ENCODE results near the gene EEPD1. TPM values are rescaled to one million over a fixed set of nuclear protein-coding genes. Genes with fewer than 3 reads are reported as not detected.

Gene EEPD1
- total RNA-seq, 1 experiment from 2014 or later, result 5.0 TPM

DNA sequence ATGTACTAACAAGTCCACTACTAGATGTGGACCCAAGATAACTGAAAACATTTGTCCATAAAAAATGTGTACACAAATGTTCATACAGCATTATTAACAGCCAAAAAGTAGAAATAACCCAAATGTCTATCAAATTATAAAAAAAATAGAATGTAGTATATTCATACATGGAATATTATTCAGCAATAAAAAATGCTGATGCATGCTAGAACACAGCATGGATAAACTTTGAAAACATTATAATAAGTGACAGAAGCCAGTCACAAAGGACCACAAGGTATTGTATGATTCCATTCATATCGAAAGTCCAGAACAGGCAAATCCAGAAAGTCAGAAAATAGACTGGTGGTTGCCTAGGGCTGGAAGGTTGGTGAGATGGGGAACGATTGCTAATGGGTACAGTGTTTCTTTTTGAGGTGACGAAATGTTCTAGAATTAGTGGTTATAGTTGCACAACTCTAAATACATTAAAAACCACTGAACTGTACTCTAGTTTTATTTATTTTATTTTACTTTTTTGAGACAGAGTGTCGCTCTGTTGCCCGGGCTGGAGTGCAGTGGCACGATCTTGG is 193.3 kb downstream of the EEPD1 start:
- Mint-ChIP-seq H3K4me3 (no peak overlapping the region), H3K27ac (no peak overlapping the region), H3K9me3 (peaks cover 0 to 3% of the 10 kb centered on the region in 2 experiments; a peak in 2 of 5 replicates), H3K4me1 (peaks cover 6 to 10% of the 10 kb centered on the region in 2 experiments), H3K36me3 (ENCODE audit: insufficient read depth in 1 of 3, low read depth in 3 of 3) (no peaks in the 10 kb centered on the region), H3K27me3 (ENCODE audit: low read depth) (peaks cover 4% of the 10 kb centered on the region)
- no peak overlapping the region for H2BK120ac ChIP-seq (ENCODE audit: low read depth, low read length, poor library complexity, severe bottlenecking)
- H3T11ph ChIP-seq (ENCODE audit: low read length), result no peak overlapping the region
- H2AFZ ChIP-seq (ENCODE audit: low read length), result no peak overlapping the region
- H3K56ac ChIP-seq (ENCODE audit: insufficient read length, low read depth, low read length), result no peak overlapping the region
- no peak overlapping the region for H3K14ac ChIP-seq (ENCODE audit: insufficient read depth, low read length)
- H3K4me2 ChIP-seq (ENCODE audit: insufficient read depth, insufficient read length, low read length), result no peak overlapping the region
- no peak overlapping the region for H2BK20ac ChIP-seq (ENCODE audit: low read depth, low read length, poor library complexity, severe bottlenecking)
- H4K20me1 ChIP-seq (ENCODE audit: control insufficient read depth, insufficient read depth, insufficient read length), result no peaks in the 10 kb centered on the region
- H3K4me1 ChIP-seq (ENCODE audit: insufficient read depth, low read length), result no peaks in the 10 kb centered on the region
- H3K27ac ChIP-seq (ENCODE audit: insufficient read length, low read depth, low read length), result no peak overlapping the region
- H4K91ac ChIP-seq (ENCODE audit: insufficient read length, low read depth, low read length), result no peak overlapping the region
- no peaks in the 10 kb centered on the region for H3K79me2 ChIP-seq (ENCODE audit: insufficient read depth, low read length)
- H4K5ac ChIP-seq (ENCODE audit: insufficient read length, low read depth, low read length), result no peak overlapping the region
- TF ChIP-seq, protein P1, sequence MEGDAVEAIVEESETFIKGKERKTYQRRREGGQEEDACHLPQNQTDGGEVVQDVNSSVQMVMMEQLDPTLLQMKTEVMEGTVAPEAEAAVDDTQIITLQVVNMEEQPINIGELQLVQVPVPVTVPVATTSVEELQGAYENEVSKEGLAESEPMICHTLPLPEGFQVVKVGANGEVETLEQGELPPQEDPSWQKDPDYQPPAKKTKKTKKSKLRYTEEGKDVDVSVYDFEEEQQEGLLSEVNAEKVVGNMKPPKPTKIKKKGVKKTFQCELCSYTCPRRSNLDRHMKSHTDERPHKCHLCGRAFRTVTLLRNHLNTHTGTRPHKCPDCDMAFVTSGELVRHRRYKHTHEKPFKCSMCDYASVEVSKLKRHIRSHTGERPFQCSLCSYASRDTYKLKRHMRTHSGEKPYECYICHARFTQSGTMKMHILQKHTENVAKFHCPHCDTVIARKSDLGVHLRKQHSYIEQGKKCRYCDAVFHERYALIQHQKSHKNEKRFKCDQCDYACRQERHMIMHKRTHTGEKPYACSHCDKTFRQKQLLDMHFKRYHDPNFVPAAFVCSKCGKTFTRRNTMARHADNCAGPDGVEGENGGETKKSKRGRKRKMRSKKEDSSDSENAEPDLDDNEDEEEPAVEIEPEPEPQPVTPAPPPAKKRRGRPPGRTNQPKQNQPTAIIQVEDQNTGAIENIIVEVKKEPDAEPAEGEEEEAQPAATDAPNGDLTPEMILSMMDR (conservative IDR thresholded peaks at IDR 0.05), result no peak
- H3K18ac ChIP-seq (ENCODE audit: insufficient read length, low read depth, low read length), result no peak overlapping the region
- H3K23ac ChIP-seq (ENCODE audit: insufficient read length, low read depth, low read length), result no peak overlapping the region
- H3K9ac ChIP-seq (ENCODE audit: extremely low read depth, insufficient read length, low read length), result no peak overlapping the region
- H3K4ac ChIP-seq (ENCODE audit: low read depth, low read length), result no peak overlapping the region
- no peaks in the 10 kb centered on the region for H3K23me2 ChIP-seq (ENCODE audit: insufficient read length, low read depth, low read length, poor library complexity, severe bottlenecking)
- H2AK5ac ChIP-seq (ENCODE audit: insufficient read length, low read length), result no peak overlapping the region
- no peaks in the 10 kb centered on the region for H3K9me3 ChIP-seq (ENCODE audit: control insufficient read depth, low read depth, low read length)
- H2BK5ac ChIP-seq (ENCODE audit: insufficient read length, low read length), result no peak overlapping the region
- H2BK15ac ChIP-seq (ENCODE audit: low read depth, low read length), result no peak overlapping the region
- WGBS (ENCODE audit: extremely low coverage, insufficient read length, low lambda C conversion rate), result no CpG with 5 or more reads among the region's 6 CpGs
- no peak overlapping the region for H4K8ac ChIP-seq (replicated peaks; ENCODE audit: insufficient read length, low read depth, low read length)
- H3K27me3 ChIP-seq (ENCODE audit: insufficient read depth, low read length), result no peaks in the 10 kb centered on the region
- no peak for DNase-seq
- no peaks in the 10 kb centered on the region for H3K79me1 ChIP-seq (ENCODE audit: insufficient read depth, low read depth, low read length, poor library complexity, severe bottlenecking)
- H2BK12ac ChIP-seq (ENCODE audit: insufficient read length, low read depth, low read length), result no peak overlapping the region

All from H9 (cell line).